ENCODE measurements around the gene WASF2.
"Not testable (repeated sequence)": the region's sequence is repeated elsewhere in the genome, so short reads cannot be mapped to it uniquely, and the experiment has no call there.

The WASF2 gene

DNA sequence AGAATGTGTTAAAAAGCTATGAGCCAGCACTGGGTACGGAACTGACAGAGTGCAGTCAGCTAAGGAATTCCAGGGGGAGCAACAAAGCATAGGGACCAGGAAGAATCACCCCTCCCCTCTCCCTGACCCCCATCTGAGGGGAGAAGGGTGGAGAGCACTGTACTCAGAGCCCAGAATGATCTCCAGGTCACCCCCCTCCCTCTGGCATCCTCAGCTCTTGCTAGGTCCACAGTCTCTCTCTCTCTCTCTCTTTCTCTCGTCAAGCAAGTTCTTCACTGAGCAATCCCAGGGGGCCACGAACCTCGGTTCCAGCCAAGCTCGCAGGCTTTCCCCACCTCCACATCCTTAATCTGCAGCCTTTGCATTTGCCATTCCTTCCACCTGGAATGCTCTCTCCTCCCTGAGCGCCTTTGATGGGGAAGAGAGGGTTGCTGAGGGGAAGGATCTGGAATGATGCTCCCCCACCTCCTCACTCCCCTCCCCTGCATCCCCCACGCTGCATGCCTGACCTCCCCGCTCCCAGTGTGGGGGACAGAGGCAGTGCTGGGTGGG lies 6.7 kb upstream of the WASF2 start:
- peak; percentile 58 for DNase-seq (ENCODE audit: low spot score)

DNA sequence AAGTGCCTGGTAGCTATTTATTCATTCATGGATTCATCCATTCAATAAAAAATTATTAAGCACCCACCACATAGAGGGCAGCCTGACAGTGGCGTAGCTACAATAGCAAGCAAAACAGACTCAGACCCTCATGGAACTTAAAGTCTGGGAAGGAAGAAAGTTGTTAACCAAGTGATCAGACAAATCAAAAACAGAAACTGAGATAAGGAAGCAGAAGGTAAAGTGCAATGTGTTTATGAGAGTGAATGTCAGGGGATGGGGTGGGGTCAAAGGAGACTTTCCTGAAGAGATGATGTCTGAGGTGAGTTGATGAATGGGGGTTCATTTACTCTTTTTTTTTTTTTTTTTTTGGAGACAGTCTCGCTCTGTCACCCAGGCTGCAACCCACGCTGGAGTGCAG lies 2.8 kb upstream of the WASF2 start:
- no peak for DNase-seq (ENCODE audit: low spot score)

DNA sequence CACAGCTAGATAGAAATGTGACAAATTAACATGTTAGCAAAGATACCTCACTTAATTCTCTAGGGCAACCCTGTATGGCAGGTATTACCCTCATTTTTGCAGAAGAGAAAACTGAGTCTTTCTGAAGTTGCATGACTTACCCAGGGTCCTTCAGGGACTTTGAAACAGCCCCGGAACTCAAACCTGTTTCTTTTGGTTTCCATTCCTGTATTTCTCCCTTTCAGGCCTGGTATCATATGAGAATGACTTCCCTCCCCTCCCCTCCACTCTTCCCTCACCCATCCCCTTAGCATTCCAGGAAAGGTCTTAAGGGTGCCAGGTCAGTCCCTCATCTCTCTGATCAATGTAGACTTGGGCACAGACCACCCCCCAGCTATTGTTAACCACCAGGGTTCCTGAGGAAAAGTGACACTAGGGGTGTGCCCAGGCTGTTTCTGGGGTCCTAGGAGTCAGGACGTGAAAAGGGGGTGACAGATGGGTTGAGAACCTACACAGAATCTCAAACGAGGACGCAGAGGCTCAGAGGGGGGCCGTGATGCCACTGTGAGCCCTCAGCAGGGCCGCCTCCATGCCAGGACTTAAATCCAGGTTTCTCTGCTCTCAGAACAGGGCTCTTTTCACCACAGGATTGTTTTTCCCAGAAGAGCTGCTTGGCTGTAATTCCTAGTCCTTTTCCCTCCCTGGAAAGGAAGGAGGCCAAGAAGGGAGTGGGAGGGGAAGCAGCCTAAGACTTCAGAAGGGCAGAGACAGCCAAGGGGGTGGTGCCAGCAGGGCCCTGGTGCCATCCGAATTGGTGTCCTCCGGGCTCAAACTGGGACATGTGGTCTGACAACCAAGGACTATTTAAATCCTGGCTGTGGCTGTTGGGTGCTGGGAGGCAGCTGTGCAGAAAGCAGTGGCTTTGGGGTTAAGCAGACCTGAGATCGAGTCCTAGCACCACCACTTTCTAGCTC lies 2.1 kb upstream of the WASF2 start:
- DNase-seq (ENCODE audit: low spot score), result no peak

DNA sequence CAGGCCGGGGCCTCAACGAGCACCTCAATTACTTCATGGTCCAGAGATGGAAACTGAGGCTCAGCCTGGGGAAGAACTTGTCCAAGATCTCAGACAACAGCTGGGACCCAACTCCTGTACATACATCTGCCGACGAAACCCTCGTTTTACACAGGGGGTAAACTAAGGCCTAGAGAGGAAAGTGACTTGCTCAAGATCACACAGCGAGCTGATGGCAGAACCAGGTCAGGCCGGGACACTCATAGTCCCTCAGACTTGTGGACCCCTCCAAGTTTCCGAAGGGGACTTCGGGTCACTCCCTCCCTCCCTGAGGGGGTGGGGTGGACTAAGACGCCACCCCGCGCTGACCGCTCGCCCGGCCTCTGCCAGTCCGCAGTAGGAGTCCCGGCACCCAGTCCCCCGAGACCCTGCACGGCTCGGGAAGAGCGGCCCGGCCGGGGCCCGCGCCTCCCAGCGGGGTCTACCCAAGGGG lies 430 bp downstream of the WASF2 start:
- DNase-seq (ENCODE audit: low spot score), result peak; percentile 13

DNA sequence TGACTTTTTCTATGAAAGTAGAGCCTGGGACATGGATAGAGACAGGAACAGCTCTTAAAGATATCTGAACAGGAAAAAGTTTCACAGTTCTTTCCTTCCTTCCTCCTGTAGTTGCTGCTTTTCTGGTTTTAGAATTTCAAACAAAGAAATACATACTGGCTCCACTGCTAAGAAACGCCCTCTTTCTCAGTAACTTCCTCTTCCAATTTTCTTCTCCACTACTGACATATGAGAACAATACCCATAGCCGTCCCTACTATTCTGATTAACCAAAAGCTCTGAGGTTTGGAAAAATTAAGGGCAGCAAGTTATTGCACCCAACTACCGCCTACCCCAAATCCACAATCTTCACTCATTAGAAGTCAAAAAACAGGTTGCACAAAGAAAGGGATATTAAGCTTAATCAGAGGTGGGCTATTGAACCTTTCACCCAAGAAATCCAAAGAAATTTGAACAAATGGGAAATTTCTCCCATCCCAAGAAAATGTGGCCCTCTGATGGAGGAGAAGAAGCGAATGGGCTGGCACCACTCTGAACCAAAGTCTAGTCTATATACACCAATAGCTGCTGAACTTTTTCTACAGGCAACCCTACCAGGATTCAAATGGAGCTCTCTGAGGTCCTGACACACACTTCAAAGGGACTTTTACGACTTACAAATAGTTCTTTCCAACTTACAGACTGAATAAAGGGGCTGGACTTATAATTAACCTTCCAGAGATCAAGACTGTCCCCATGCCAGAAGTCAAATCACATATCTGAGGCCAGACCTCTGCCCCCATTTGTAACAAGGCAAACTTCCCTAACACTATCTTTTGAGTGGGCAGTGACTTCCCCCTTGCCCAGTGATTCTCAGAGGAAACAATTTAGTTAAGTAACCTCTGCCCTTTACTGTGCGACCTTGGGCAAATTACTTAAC lies 1.7 kb downstream of the WASF2 start:
- DNase-seq (ENCODE audit: low spot score), result no peak

GRCh38 chr1:27485363-27485762 lies 4.6 kb downstream of the WASF2 start:
- no peak for DNase-seq (ENCODE audit: low spot score)

- no peak for DNase-seq (ENCODE audit: low spot score)
Measured at GRCh38 chr1:27483659-27484058, 6.3 kb downstream of the WASF2 start.

DNA sequence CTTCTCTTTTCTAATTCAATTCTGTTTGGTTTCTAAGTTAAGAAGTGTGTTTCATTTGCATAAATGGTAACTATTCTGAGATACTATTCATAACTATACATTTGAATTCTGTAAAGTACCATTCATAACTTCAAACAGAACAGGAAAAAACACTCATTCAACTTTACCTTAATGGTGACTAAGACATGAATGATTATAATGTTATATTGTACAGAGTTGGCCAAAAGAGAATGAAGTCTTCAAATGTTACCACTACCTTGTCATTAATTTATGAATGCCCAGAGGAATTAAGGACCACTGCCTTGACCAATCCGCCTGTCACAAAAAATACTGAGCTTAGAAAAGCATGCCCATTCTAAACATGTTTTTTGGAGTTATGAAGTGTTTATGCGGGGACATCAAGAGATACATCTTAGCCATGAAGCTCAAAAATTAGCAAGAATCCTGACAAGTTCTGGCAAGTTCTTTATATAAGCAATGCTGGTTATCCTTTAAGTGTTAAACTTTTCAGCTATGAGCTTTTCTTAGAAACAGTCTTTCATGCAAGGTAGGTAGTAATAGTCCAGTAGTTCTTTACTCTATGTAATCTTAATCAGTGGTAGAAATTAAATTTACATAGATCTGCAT lies 7.9 kb downstream of the WASF2 start:
- no peak for DNase-seq (ENCODE audit: low spot score)

- no peak for DNase-seq (ENCODE audit: low spot score)
Measured at GRCh38 chr1:27478098-27478497, 11.9 kb downstream of the WASF2 start.

- DNase-seq (ENCODE audit: low spot score), result no peak
Measured at GRCh38 chr1:27476237-27476636, 13.7 kb downstream of the WASF2 start.

- DNase-seq (ENCODE audit: low spot score), result no peak
Measured at GRCh38 chr1:27475720-27476119, 14.2 kb downstream of the WASF2 start.

- DNase-seq (ENCODE audit: low spot score), result no peak
Measured at GRCh38 chr1:27473755-27474154, 16.2 kb downstream of the WASF2 start.

GRCh38 chr1:27472098-27472497 lies 17.9 kb downstream of the WASF2 start:
- DNase-seq (ENCODE audit: low spot score), result not testable (repeated sequence)

DNA sequence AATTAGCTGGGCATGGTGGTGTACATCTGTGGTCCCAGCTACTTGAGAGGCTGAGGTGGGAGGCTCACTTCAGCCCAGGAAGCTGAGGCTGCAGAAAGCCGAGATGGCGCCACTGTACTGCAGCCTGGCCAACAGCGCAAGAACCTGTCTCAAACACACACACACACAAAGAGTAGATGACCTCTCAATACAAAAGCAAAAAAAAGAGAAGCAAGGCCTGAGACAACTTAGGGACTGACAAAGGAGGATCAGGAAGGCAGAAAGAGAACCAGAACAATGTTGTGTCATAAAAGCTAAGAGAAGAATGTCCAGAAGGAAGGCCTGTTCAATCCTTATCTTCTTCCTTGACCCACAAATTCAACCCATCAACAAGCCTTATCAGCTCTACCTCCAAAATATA lies 18.5 kb downstream of the WASF2 start:
- no peak for DNase-seq (ENCODE audit: low spot score)

GRCh38 chr1:27469334-27469733 lies 20.6 kb downstream of the WASF2 start:
- no peak for DNase-seq (ENCODE audit: low spot score)

- not testable (repeated sequence) for DNase-seq (ENCODE audit: low spot score)
Measured at GRCh38 chr1:27468378-27468777, 21.6 kb downstream of the WASF2 start.

- no peak for DNase-seq (ENCODE audit: low spot score)
Measured at GRCh38 chr1:27464926-27465647, 24.9 kb downstream of the WASF2 start.

DNA sequence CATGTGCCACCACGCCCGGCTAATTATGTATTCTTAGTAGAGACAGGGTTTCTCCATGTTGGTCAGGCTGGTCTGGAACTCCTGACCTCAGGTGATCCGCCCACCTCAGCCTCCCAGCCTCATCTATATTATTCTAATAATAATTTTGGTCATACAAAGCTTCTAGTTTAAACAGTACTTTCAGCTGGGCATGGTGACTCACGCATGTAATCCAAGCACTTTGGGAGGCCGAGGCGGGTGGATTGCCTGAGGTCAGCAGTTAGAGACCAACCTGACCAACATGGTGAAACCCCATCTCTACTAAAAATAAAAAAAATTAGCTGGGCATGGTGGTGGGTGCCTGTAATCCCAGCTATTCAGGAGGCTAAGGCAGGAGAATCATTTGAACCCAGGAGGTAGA lies 26.1 kb downstream of the WASF2 start:
- not testable (repeated sequence) for DNase-seq (ENCODE audit: low spot score)

DNA sequence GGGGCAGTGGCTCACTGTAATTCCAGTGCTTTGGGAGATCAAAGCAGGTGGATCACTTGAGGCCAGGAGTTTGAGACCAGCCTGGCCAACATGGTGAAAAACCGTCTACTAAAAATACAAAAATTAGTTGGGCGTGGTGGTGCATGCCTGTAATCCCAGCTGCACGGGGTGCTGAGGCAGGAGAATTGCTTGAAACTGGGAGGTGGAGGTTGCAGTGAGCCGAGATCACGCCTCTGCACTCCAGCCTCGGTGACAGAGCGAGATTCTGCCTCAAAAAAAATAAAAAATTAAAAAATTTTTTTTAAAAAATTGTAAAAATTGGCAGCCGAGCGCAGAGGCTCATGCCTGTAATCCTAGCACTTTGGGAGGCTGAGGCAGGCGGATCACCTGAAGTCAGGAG lies 31.4 kb downstream of the WASF2 start:
- not testable (repeated sequence) for DNase-seq (ENCODE audit: low spot score)

DNA sequence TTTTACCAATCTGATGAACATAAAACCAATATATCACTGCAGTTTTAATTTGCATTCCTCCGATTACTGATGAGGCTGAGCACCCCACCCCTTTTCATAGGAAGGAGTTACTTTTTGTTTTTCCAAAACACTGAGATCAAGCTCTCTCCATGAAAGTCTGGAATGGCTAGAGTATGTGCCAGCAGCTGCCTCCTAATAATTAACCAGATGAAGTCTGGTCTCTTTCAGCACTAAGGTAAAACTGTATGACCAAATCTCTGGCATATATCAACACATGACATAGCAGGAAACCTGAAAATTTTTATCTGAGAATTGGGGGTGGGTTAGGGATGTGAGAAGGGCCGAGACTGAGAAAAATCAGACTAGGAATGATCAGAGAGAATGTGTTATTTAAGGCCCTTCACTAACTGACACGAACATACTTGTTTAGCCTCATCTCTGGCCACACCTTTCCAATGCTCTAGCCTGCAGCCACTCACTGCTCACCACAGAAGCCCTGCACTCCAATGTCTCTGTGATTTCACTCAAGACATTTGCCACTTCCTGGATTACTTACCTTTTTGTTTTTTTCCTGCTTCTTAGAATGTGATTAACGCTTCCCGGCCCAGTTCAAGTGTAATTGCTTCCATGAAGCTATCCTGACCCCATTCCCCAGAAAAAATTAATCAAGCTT lies 34.7 kb downstream of the WASF2 start:
- peak; percentile 25 for DNase-seq (ENCODE audit: low spot score)

Data from SK-N-DZ (cell line).